Measurements from ENCODE around the gene NDUFAF3.

NDUFAF3 gene

DNA sequence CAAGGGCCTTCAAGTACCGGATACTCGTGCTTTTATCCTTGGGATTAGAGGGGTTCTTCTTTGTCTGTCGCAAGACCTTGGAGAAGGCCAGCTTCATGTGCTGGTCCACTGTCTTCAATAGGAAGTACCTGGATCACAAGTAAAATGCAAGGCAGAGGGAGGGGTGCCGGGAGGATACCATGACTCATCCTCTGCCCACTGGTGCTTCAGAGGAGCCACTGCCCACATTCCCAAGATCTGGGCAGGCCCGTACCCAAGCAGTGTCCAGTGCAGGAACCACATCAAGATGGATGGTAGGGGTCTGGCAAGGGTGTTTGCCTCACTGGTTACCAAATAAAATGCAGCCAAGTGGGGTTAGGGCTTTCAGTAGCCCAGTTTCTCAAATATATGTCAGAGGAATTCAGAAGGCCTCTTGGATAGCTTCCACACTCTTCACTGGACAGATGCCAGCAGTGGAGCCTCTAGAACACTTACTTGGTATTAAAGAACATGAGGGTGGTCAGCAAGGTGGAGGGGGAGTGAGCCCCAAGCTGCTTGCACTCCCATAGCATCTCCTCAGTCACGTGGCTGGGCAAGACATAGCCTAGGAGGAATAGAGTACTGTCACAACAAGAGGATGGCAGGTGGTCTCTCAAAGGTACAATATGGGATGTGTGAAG lies 10.9 kb downstream of the NDUFAF3 start:
- peaks cover 20% of the 10 kb centered on the region for H3K4me1 Mint-ChIP-seq (ENCODE audit: low read depth)
- H3K4me3 Mint-ChIP-seq: no peak overlapping the region
- no peaks in the 10 kb centered on the region for H3K27me3 Mint-ChIP-seq
- H3K9me3 Mint-ChIP-seq: no peaks in the 10 kb centered on the region
- H3K27ac Mint-ChIP-seq: no peak overlapping the region
- H3K36me3 Mint-ChIP-seq (ENCODE audit: low read depth): peaks cover 59% of the 10 kb centered on the region

DNA sequence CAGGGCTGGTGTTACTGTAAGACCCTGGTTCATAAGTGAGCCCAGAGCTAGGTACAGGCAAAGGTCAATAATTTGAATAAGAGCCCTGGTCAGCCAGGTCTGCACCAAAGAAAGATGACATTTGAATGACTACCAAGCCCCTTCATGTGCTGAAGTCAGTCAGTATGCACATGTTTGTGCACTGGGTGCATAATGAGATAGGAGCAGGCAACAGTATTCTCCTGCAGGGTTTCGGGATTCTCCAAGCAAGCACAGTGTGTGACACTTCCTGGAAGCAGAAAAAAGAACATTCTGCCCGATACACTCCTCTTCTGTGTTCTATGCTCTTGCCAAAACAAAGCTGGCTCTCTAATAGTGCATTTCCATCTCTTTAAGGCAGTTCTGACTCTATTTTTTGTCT lies 12.7 kb downstream of the NDUFAF3 start:
- peaks cover 4% of the 10 kb centered on the region for H3K4me1 Mint-ChIP-seq (ENCODE audit: low read depth)
- peak overlapping the region; percentile 50 for H3K27ac Mint-ChIP-seq
- no peaks in the 10 kb centered on the region for H3K27me3 Mint-ChIP-seq
- H3K4me3 Mint-ChIP-seq: no peak overlapping the region
- no peaks in the 10 kb centered on the region for H3K9me3 Mint-ChIP-seq
- H3K36me3 Mint-ChIP-seq (ENCODE audit: low read depth): peaks cover 42% of the 10 kb centered on the region

DNA sequence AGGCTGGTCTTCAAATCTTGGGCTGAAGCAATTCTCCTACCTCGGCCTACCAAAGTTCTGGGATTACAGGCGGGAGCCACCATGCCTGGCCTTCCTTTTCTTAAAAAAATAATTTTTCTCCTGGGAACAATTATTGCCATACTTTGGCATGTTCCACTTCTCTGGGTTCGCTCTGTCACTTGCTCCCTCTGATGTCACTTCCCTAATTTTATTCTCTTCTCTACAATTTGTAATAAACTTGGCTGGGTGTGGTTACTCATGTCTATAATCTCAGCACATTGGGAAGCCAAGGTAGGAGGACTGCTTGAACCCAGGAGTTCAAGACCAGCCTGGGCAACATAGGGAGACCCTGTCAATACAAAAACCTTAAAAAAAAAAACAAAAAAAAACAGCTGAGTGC lies 13.4 kb downstream of the NDUFAF3 start:
- Mint-ChIP-seq H3K36me3 (ENCODE audit: low read depth) (peaks cover 42% of the 10 kb centered on the region), H3K4me3 (no peak overlapping the region), H3K27me3 (no peaks in the 10 kb centered on the region), H3K9me3 (no peaks in the 10 kb centered on the region), H3K4me1 (ENCODE audit: low read depth) (no peaks in the 10 kb centered on the region), H3K27ac (no peak overlapping the region)

DNA sequence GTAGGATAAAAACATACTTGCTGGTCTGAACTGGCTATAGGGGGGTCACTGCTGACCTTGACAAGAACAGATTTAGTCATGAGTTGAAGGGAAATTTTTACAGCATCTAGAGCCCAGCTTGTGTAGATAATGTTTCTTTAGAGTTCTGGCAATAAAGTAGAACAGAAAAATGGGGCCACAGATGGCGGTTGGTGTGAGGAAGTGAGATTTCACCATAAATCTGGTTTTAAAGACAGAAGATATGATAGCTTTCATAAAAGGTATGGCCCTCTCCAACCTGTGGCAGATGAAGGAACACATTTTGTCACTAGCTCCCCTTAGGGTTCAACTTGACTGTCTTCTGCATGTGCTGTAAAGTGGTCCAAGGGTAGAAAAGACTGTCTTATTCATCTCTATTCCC lies 31.6 kb downstream of the NDUFAF3 start:
- H3K27ac Mint-ChIP-seq: no peak overlapping the region

DNA sequence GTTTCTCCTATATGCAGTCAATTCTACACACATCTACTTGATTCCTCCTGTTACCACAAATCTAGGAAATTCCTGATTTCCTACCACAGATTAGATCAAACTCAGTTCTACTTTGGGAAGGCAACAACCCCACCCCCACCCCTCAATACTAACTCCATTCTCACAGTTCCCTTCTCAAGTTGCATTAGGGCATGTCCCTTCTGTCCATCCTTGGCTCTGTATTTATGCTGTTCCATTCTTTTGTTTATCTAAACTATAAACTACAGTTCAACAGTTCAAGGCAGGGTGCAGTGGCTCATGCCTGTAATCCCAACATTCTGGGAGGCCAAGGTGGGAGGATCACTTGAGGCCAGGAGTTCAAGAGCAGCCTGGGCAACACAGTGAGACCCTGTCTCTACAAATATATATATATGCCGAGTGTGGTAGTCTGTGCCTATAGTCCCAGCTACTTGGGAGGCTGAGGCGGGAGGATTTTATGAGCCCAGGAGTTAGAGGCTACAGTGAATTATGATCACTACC lies 32.5 kb downstream of the NDUFAF3 start:
- no peaks in the 10 kb centered on the region for H3K9me3 Mint-ChIP-seq
- H3K4me3 Mint-ChIP-seq: no peak overlapping the region
- H3K27ac Mint-ChIP-seq: no peak overlapping the region
- no peaks in the 10 kb centered on the region for H3K4me1 Mint-ChIP-seq (ENCODE audit: low read depth)
- no peaks in the 10 kb centered on the region for H3K27me3 Mint-ChIP-seq
- peaks cover 61% of the 10 kb centered on the region for H3K36me3 Mint-ChIP-seq (ENCODE audit: low read depth)

More for the DNA sequence above, 31.6 kb downstream of the NDUFAF3 start:
- Mint-ChIP-seq H3K4me3 (no peak overlapping the region), H3K9me3 (no peaks in the 10 kb centered on the region), H3K36me3 (ENCODE audit: low read depth) (peaks cover 61% of the 10 kb centered on the region), H3K4me1 (ENCODE audit: low read depth) (no peaks in the 10 kb centered on the region), H3K27me3 (no peaks in the 10 kb centered on the region)

DNA sequence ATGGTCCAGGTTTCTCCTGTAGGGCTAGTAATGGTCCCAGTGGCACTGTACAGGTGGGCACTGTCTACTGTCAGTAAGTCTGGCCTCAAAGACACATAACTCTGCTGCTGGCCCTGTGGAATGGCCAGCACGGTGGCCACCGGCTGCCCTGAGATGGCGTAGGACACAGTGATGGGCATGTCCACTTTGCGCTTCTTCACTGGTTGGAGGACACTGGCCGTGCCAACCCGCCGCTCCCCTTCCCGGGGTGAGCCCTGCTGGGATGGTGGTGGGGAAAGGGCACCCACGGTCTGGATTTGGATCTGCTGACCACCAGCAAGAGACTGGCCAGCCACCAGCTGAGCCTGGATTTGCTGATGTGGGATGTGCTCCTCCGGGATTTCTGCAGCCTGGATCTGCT lies 35.3 kb downstream of the NDUFAF3 start:
- H3K36me3 Mint-ChIP-seq (ENCODE audit: low read depth): peaks cover 52% of the 10 kb centered on the region
- H3K27ac Mint-ChIP-seq: no peak overlapping the region
- no peak overlapping the region for H3K4me3 Mint-ChIP-seq
- H3K4me1 Mint-ChIP-seq (ENCODE audit: low read depth): peaks cover 4% of the 10 kb centered on the region
- H3K9me3 Mint-ChIP-seq: no peaks in the 10 kb centered on the region
- no peaks in the 10 kb centered on the region for H3K27me3 Mint-ChIP-seq

DNA sequence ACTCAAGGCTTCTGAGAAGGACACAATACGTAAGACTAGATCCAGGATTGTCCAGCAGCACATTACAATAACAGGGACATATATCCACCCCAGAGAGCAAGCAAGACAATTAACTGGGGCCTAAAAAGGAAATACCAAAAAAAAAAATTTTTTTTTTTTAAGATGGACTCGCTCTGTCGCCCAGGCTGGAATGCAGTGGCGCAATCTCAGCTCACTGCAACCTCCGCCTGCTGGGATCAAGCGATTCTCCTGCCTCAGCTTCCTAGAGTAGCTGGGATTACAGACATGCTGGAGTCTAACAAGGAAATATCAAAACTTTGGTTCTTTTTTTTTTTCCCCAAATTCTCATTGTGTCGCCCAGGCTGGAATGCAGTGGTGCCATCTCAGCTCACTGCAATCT lies 36.1 kb downstream of the NDUFAF3 start:
- H3K27ac Mint-ChIP-seq: no peak overlapping the region
- H3K4me1 Mint-ChIP-seq (ENCODE audit: low read depth): peaks cover 4% of the 10 kb centered on the region
- H3K4me3 Mint-ChIP-seq: no peak overlapping the region
- H3K9me3 Mint-ChIP-seq: no peaks in the 10 kb centered on the region
- H3K36me3 Mint-ChIP-seq (ENCODE audit: low read depth): peaks cover 48% of the 10 kb centered on the region
- no peaks in the 10 kb centered on the region for H3K27me3 Mint-ChIP-seq
